AG20443 (cell line): ENCODE measurements around the gene ATG9B.

ENCODE experiments used
- DNase-seq: peaks from one replicate; pipeline ENCODE4 v3.0.0; 2012; ENCODE audit warnings: low spot score, mixed read lengths

ATG9B gene, protein sequence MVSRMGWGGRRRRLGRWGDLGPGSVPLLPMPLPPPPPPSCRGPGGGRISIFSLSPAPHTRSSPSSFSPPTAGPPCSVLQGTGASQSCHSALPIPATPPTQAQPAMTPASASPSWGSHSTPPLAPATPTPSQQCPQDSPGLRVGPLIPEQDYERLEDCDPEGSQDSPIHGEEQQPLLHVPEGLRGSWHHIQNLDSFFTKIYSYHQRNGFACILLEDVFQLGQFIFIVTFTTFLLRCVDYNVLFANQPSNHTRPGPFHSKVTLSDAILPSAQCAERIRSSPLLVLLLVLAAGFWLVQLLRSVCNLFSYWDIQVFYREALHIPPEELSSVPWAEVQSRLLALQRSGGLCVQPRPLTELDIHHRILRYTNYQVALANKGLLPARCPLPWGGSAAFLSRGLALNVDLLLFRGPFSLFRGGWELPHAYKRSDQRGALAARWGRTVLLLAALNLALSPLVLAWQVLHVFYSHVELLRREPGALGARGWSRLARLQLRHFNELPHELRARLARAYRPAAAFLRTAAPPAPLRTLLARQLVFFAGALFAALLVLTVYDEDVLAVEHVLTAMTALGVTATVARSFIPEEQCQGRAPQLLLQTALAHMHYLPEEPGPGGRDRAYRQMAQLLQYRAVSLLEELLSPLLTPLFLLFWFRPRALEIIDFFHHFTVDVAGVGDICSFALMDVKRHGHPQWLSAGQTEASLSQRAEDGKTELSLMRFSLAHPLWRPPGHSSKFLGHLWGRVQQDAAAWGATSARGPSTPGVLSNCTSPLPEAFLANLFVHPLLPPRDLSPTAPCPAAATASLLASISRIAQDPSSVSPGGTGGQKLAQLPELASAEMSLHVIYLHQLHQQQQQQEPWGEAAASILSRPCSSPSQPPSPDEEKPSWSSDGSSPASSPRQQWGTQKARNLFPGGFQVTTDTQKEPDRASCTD

DNA sequence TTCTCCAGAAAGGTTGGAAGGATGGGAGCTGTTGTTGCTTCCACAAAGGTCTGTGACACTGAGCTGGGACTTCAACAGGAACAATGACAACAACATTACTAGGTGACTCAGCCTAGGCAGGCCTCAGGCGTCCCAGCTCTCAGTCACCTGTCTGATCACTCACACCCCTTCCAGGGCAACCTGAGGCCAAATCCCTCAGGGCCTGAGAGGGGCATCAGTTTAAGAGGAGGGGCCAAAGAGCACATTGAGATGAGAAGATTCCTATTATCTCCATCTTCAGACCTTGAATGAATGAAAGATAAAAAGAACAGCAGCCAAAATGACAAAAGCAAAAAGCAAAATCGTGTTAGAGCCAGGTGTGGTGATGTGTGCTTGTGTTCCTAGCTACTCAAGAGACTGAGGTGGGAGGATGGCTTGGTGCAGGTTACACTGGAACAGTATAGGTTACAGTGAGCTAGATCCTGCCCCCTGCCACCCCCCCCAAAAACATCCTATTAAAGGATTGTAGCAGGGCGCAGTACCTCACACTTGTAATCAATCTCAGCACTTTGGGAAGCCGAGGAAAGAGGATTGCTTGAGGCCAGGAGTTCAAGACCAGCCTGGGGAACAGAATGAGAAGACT is at the start of gene ATG9B:
Gene ATG9B (minus strand): TSS at position 60 of the 622 bp plus-strand sequence. CDS start 71 bp downstream, outside the sequence.
- DNase-seq: no peak

DNA sequence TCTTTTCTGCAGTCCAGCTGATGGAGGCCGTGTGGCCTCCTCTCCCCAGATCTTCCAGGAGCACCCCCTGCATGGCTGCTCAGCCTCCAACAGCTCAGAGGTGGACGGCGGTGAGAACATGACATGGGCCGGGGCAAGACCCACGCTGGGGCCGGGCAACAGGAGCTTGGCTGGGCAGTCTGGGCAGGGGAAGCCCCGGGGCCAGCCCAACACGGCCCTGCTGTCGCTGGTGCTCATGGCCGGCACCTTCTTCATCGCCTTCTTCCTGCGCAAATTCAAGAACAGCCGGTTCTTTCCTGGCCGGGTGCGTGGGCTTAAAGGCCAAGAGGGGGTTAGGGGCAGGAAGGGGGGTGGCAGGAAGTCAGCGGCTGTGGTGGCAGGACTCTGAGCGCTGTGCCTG is 49.7 kb upstream of the ATG9B start:
- DNase-seq: no peak

DNA sequence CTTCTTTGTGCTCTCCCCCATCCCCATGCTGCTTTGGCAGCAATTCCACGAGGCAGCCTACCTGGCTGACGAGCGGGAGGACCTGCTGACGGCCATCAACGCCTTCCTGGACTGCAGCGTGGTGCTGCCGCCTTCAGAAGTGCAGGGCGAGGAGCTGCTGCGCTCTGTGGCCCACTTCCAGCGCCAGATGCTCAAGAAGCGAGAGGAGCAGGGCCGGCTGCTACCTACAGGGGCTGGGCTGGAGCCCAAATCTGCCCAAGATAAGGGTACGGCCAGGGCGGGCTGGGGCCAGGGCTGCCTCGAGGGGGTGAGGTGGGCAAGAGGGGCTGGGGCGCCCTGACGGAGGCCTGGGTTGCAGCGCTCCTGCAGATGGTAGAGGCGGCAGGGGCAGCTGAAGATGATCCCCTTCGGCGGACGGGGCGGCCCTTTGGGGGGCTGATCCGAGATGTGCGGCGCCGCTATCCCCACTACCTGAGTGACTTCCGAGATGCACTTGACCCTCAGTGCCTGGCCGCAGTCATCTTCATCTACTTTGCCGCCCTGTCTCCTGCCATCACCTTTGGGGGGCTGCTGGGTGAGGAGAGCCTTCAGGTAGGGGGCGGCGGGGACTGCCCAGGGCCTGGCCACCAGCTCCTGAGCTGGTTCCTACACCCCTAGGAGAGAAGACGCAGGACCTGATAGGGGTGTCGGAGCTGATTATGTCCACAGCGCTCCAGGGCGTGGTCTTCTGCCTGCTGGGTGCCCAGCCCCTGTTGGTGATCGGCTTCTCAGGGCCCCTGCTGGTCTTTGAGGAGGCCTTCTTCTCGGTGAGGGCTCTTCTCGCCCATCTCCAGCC is 47.0 kb upstream of the ATG9B start:
- DNase-seq: no peak

DNA sequence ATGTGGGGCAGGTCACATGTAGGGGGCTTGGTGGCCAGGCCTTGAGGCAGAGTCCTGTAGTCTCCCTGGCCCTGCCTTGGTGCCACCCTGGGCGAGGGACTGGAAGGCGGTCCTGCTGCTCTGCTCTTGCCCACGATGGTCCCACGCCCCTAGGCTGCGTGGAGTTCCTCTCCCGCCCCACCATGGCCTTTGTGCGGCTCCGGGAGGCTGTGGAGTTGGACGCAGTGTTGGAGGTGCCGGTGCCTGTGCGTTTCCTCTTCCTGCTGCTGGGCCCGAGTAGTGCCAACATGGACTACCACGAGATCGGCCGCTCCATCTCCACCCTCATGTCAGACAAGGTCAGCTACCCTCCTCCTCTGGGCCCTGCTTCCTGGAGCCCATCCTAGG is 46.3 kb upstream of the ATG9B start:
- DNase-seq: no peak

DNA sequence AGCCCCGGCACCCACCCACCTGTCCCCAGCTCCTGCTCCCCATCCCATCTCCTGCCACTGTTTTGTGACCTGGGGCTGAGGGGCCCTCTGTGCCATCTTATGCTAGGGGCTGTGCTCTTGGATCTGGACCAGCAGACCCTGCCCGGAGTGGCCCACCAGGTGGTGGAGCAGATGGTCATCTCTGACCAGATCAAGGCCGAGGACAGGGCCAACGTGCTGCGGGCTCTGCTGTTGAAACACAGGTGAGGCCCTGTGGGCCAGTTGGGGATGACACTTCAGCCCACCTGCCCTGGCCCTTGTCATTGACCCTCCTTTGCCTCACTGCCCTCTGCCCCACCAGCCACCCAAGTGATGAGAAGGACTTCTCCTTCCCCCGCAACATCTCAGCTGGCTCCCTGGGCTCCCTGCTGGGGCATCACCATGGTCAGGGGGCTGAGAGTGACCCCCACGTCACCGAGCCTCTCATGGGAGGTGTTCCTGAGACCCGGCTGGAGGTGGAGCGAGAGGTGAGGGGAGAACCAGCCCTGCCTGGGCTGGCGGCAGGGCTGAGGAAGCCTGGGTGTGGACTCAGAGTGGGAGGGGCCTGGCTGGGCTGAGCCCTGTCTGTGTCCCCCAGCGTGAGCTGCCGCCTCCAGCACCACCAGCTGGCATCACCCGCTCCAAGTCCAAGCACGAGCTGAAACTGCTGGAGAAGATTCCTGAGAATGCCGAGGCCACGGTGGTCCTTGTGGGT is 45.7 kb upstream of the ATG9B start:
- no peak for DNase-seq

DNA sequence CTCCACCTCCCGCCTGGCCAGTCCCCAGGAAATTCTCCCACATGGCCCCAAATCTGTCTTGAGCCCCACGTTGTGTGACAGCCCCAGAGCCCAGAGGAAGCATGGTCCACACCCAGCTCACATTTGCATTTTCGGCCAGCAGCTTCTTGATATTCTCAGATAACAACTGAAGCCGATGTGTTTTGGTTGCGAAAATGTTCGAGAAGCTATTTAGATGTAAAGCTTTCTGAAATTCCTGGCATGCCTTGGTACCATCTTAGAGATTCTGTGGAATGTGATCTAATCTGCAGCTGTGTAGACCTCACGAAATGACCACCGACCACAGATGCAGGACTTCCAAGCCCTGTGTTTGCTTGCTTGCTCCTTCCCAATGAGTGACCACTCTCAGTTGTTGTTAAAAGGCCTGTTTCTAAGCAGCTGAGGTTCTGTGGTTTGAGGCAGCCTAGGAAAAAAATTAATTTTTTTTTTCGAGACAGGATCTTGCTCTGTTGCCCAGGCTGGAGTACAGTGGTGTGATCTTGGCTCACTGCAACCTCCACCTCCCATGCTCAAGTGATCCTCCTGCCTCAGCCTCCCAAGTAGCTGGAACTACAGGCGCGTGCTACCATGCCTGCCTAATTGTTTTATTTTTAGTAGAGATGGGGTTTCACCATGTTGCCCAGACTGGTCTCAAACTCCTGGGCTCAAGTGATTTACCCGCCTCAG is 43.9 kb upstream of the ATG9B start:
- no peak for DNase-seq

DNA sequence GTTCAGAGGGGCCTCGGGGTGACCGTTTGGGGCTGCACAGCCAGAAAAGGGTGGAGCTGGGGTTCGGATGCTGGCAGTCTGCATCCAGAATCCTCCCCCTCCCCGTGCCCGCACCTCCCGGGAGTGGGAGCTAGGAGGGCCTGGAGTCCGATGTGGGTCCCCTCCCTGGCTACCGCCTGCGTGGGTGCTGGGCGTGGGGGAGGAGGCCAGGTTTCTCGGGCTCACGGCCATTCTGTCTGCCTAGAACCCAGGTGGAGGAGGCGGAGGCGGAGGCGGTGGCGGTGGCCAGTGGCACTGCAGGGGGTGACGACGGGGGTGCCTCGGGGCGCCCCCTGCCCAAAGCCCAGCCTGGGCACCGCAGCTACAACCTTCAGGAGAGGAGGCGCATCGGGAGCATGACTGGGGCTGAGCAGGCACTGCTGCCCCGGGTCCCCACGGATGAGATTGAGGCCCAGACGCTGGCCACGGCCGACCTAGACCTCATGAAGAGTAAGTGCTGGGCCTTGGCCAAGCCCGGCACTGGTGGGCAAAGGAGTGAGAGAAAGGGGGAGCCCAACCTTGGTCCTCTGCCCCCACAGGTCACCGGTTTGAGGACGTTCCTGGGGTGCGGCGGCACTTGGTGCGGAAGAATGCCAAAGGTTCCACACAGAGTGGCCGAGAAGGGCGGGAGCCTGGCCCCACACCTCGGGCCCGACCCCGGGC is 42.1 kb upstream of the ATG9B start:
- DNase-seq: no peak

DNA sequence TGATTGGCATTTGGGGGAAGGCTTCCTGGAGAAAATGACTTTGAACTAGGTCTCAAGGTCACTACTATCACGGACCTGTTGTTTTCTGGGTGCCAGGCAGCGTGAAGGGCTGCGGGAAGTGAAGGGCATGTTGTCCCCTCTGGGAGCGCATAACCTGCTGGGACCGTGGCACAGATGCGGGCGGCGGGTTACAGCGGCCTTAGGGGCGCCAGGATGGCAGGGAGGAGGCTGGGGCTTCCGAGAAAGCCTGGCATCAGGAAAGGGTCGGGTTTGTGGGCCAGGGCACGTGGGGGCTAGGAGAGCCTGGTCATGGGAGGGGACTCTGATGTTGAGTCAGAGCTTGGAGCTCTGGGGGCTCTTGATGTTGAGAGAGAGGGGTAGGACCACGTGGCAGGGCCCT is 41.2 kb upstream of the ATG9B start:
- no peak for DNase-seq

DNA sequence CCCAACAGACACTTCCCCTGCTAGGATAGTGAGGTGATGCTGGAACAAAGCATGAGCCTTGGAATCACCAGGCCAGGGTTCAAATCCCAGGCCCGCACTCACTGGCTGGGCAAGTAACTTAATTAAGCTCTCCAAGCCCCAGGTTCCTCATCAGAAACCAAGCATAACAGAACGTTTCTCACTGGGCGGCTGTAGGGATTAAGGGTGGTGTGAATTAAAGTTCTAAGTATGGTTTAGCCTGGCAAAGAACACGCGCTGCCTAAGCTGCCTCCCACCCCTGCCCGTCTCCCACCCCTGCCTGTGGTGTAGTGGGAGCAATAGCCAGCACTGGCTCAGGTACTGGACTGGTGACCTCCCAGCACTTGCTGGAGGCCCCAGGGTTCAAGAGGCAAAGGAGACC is 40.7 kb upstream of the ATG9B start:
- no peak for DNase-seq

DNA sequence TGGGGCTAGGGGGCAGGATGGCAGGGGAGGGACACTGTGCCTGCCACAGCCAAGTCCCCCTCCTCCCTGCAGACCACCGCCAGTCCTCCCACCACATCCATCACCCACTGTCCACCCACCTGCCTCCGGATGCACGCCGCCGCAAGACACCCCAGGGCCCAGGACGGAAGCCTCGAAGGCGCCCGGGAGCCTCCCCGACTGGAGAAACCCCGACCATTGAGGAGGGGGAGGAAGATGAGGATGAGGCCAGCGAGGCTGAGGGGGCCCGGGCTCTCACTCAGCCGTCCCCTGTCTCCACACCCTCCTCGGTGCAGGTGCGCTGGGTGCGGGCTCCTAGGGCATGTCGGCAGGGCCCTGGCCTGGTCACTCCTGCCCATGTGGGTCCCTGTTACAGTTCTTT is 40.2 kb upstream of the ATG9B start:
- DNase-seq: no peak

DNA sequence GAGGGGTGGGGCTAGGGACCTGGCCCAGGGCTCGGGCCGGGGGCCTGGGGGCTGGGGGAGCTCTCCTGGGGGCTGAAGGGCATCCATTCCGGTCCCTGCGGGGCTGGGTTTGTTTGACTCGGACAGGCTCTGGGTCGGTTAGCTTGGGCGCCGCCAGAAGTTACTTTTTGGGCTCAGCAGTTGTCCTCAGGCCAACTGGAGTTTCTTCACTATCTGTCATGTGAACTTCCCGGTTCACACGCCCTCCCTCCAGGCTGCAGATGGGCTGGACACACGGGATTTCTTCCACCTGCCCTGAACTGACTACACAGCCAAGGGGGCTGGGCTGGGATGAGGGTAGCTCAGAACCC is 38.9 kb upstream of the ATG9B start:
- DNase-seq: peak; percentile 82

DNA sequence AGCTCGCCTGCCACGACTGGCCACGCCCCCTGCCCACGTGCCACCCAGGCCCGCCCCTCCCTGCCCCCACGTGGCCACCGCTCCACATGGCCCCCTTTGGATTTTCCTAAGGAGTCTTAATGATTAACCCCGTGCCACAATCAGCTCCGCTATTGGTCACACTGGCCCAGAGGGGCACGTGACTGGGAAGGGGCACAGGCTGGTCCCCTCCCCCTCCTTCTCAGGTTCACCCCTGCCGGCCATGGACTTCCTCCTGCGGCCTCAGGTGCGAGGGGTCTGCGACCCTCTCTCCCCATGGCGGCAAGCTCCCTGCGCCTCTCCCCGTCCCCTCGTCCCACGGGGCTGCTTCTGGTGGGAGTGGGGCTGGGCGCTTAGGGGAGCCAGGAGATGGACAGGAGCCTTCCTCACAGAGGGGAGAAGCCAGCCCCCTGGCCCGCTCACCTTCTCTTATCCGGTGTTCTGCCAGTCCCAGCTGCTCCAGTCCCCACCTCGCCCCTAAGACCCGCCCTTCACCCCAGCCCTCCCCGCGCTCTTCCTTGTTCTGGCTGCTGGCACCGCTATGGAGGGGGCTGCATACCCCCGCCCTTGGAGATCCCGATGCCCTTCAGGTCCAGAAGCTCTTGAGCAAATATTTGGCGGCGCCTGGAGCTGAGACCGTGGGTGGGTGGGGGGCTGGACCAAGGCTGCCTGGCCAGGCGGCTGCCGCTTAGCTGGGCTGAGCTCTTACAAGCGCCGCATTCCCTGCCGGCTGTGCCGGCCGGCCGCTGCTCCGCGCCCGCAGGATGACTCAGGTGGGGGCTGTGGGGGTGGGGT is 38.3 kb upstream of the ATG9B start:
- peak; percentile 86 for DNase-seq

DNA sequence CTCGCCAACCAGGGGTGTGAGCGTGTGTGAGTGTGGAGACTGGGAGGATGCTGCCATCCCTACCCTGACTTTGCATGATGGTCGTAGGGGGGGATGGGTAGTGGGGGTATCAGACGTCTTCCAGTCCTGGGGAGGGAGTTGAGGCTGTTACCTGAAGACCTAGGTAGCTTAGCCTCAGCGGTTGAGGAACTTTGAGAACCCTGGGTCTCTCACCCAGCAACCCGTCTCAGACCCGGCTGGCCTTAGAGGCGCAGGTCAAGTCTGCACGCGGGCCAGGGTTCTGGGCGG is 37.8 kb upstream of the ATG9B start:
- DNase-seq: no peak

DNA sequence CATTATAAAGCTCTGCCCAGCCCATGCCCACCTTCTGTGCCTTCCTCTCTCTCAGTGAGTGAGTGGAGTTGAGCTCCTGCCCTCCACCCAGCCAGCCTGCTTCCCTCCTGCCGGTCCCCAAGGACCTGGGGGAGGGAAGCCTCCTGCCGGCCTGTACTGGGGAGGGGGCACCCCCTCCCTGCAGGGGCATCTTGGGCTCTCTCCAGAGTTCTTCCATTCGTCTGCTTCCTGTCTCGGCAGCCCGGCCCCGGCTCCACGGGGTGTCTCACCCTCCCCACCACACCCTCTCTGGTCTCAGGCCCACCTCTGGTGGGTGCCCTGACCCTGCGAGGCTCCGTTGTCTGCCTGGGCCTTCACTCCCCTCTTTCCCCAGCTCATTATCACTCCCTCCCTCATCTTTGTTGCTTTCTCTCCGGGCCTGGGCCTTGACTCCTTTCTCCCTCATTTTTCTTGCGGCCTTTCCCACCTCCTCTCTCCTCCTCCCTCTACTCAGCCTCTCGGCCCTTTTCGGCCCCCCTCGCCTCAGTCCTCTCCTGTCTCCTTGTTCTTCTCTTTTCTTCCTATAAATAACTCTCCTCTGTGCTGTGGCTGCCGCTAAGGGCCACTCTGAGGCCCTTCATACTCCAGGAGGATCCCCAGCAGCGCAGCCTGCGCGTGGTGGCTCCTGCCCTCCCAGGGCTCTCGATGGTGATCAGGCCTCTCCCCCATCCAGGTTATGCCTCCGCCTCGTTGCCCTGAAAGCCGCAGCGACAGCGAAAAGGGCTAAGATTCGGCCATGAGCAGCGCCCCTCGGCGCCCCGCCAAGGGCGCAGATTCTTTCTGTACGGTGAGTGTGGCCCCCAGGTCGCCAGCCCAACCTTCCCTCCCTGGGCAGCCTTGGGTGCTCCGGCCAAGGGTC is 37.2 kb upstream of the ATG9B start:
- DNase-seq: no peak

DNA sequence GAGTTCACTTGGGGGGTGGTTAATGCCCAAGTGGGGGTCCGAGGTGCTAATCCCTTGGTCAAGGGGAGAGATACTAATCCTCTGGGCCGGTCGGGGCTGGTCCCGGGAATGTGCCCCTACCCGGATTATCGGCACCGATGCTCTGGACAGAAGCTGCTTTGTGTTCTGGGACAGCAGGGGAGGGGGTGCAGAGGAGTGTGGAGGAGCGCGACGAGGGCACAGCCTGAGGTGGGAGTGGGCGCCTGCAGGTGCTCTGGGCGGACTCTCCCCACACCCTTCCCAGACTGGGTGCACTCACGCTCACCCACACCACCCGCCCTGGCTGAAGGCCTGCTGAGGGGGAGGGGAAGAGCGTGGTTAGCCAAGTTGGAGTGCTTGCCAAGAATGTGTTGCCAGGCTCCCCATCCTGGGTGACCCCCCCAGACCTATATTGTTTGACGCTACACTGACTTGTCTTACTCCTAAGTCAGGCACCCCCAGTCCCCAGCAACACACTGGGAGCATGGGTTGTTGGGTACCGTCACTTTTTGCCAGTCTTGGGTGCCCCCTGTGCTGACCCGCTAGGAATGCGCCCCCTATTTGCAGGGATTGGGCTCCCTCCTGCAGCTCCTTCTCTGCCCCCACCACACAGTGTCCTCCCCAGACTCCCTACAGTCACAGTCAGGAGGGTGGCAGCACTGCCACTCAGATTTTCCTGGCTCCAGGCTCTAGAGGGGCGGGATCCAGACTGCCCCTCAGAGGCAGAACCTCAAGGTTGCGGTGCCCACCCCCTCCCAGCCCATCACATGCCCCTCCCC is 36.3 kb upstream of the ATG9B start:
- DNase-seq: no peak

DNA sequence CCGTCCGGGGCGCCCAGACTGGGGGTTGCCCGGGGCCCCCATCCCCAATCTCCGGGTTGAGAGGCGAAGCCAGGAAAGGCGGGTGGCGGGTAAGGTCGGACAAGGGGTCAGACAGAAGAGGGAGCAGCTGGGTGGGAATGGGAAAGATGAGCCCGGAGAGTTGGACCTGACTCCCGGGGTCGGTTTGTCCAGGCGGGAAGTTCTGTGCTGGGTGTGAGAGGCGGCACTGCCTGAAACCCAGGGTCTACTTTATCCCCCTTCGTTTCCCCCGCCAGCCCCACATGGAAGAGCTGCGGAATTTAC is 35.8 kb upstream of the ATG9B start:
- DNase-seq: no peak

DNA sequence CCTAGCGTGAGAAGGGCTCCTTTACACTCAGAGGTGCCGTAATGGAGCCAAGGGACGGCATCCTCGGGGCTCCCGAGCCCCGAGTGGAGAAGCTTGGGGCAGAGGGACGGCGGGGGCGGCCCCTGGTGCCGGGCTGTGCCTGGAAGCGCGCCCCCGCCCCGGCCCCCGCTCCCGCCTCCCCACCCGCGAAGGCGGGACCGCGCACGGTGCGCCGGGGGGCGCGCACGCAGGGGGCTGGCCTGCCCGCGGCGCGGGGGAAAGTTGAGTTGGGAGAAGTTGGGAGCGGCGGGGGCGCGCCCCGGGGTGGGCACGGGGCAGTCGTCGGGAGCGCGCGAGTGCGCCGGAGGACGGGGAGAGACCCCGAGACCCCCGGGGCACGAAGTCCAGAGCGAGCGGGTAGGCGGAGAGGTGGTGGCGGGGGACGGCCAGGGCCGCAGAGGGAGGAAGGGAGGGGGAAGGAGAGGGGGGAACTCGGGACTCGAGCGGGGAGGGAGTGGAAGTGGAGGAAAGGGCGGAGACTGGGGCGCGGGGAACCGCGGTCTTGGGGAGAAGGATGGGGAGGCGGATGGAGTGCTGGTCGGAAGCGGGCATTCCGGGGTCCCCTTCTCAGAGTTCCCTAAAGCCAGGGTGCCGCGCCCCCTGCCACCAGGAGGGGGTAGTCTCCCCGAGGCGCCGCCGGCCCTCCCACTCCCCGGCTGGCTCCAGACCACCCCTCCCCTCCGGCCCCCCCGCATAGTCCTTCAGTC is 35.2 kb upstream of the ATG9B start, which contains the start of gene SLC4A2:
Gene SLC4A2 (plus strand): TSS at position 223 of the 746 bp plus-strand sequence. CDS start 2,399 bp downstream, outside the sequence.
- peak; percentile 94 for DNase-seq
